HCT116 (cell line): ENCODE data around the gene PLCB1. TPM values are rescaled to one million over a fixed set of nuclear protein-coding genes. Genes with fewer than 3 reads are reported as not detected.

Experiments
- ATAC-seq: fragments of 200-7000 bp; cut with Tn5 transposase; 2 replicates; pipeline ENCODE4 v1.9.1; 2020; ENCODE audit warnings: mild to moderate bottlenecking, moderate library complexity
- BruUV-seq: library from RNA; stranded (reverse); fragments of 400-500 nt; replicated peaks from 2 replicates; lab custom pipeline; 2021; lab: Mats Ljungman, UMichigan
- CTCF ChIA-PET: fragments of 300-600 bp; sonication (Branson Sonifier 250); formaldehyde crosslinking; loops from one replicate; lab custom pipeline; 2021; ENCODE audit warnings: antibody characterized with exemption; lab: Charles Lee
- POLR2A ChIA-PET: fragments of 300-600, 350-600 bp; sonication (Branson Sonifier 250); formaldehyde crosslinking; loops from one replicate; lab custom pipeline; 2021; ENCODE audit warnings: antibody characterized with exemption; lab: Charles Lee
- RAD21 ChIA-PET, 2 experiments: fragments of 300-600 bp; sonication (Branson Sonifier 250); formaldehyde crosslinking; loops; one replicate each; lab custom pipeline; 2023; ENCODE audit warnings: low total read pairs in 2 of 2; ENCODE audit not compliant: uncharacterized antibody in 2 of 2, unreplicated experiment in 2 of 2, low non-redundant PET in 1 of 2; lab: Charles Lee
- DNase-seq: peaks from one replicate; pipeline ENCODE4 v3.0.0-alpha.2; 2010; ENCODE audit warnings: low read depth, low spot score
- H2AFZ ChIP-seq: fragments of 200-600 bp; shearing (Covaris generic), sonication (generic); 2 replicates; pipeline ENCODE4 v1.6.1; 2017; ENCODE audit warnings: low read depth, mixed run types, mixed read lengths, antibody characterized with exemption, low read length; ENCODE audit not compliant: poor library complexity, severe bottlenecking
- H3K27ac ChIP-seq: 2 replicates; pipeline ENCODE4 v1.5.1; 2012; ENCODE audit warnings: low read depth, low read length
- H3K27me3 ChIP-seq: fragments of 200-600 bp; sonication (generic); 2 replicates; pipeline ENCODE4 v1.6.1; 2016; ENCODE audit warnings: mixed run types, low read length, mixed read lengths; ENCODE audit not compliant: insufficient read depth
- H3K36me3 ChIP-seq, 2 experiments: fragments of 200-500 bp in 1 of 2; fragments of 200-600 bp in 1 of 2; sonication (Bioruptor generic) in 1 of 2; sonication (generic) in 1 of 2; 2 replicates each; pipeline versions ENCODE4 v1.5.1 to v1.6.1; 2014 to 2016; ENCODE audit warnings: low read length in 2 of 2, inconsistent platforms in 1 of 2, mixed read lengths in 1 of 2, mixed run types in 1 of 2; ENCODE audit not compliant: insufficient read depth in 2 of 2, control insufficient read depth in 1 of 2
- H3K4me1 ChIP-seq, 2 experiments: fragments of 200-600 bp in 1 of 2; sonication (generic) in 1 of 2; 2 replicates each; pipeline versions ENCODE4 v1.5.1 to v1.6.1; 2012 to 2017; ENCODE audit warnings: low read length in 2 of 2, inconsistent platforms in 1 of 2, mild to moderate bottlenecking in 1 of 2, mixed read lengths in 1 of 2, mixed run types in 1 of 2, moderate library complexity in 1 of 2; ENCODE audit not compliant: insufficient read depth in 2 of 2, control insufficient read depth in 1 of 2
- H3K4me2 ChIP-seq: fragments of 200-600 bp; sonication (generic); 2 replicates; pipeline ENCODE4 v1.6.1; 2017; ENCODE audit warnings: mixed run types, low read length, mixed read lengths
- H3K4me3 ChIP-seq, 2 experiments: fragments of 200-600 bp in 1 of 2; sonication (generic) in 1 of 2; replicated peaks in 1 of 2; 2 replicates each; pipeline ENCODE4 v1.5.1; 2011 to 2016; ENCODE audit warnings: low read length in 2 of 2, control low read depth in 1 of 2, low read depth in 1 of 2, mild to moderate bottlenecking in 1 of 2, mixed read lengths in 1 of 2, mixed run types in 1 of 2
- H3K79me2 ChIP-seq: fragments of 200-600 bp; sonication (generic); 2 replicates; pipeline ENCODE4 v1.6.1; 2017; ENCODE audit warnings: mild to moderate bottlenecking, mixed run types, low read length, moderate library complexity, mixed read lengths; ENCODE audit not compliant: insufficient read depth
- H3K9ac ChIP-seq: fragments of 200-600 bp; sonication (generic); 2 replicates; pipeline ENCODE4 v1.6.1; 2016; ENCODE audit warnings: low read length, mixed read lengths
- H3K9me2 ChIP-seq: fragments of 200-600 bp; sonication (generic), shearing (Covaris generic); 2 replicates; pipeline ENCODE4 v1.6.1; 2017; ENCODE audit warnings: mixed run types, mild to moderate bottlenecking, moderate library complexity; ENCODE audit not compliant: insufficient read depth
- H3K9me3 ChIP-seq, 2 experiments: fragments of 200-500 bp in 1 of 2; fragments of 200-600 bp in 1 of 2; sonication (Bioruptor generic) in 1 of 2; sonication (generic) in 1 of 2; 2 replicates each; pipeline ENCODE4 v1.6.1; 2014 to 2017; ENCODE audit warnings: low read length in 2 of 2, mixed read lengths in 2 of 2, inconsistent platforms in 1 of 2, low read depth in 1 of 2, mild to moderate bottlenecking in 1 of 2, mixed run types in 1 of 2, moderate library complexity in 1 of 2; ENCODE audit not compliant: control insufficient read depth in 1 of 2, insufficient read depth in 1 of 2
- H4K20me1 ChIP-seq: fragments of 200-600 bp; sonication (generic), shearing (Covaris generic); 2 replicates; pipeline ENCODE4 v1.6.1; 2017; ENCODE audit warnings: mixed run types, mild to moderate bottlenecking, moderate library complexity; ENCODE audit not compliant: insufficient read depth
- CTCF ChIP-seq, 3 experiments: fragments of 200-600 bp in 1 of 3; sonication (generic) in 1 of 3; IDR thresholded peaks in 2 of 3; conservative IDR thresholded peaks in 1 of 3; 2 replicates each; pipeline ENCODE4 v1.5.1; 2012 to 2017; ENCODE audit warnings: low read depth in 2 of 3, low read length in 2 of 3, antibody characterized with exemption in 1 of 3, borderline replicate concordance in 1 of 3, control low read depth in 1 of 3, mild to moderate bottlenecking in 1 of 3, mixed read lengths in 1 of 3, mixed run types in 1 of 3, moderate library complexity in 1 of 3; ENCODE audit not compliant: insufficient read depth in 1 of 3
- ELF1 ChIP-seq: IDR thresholded peaks from 2 replicates; pipeline ENCODE4 v1.6.1; 2012; ENCODE audit warnings: low read depth, borderline replicate concordance
- EZH2phosphoT487 ChIP-seq: fragments of 200-600 bp; IDR thresholded peaks from 2 replicates; pipeline ENCODE4 v1.6.1; 2018; ENCODE audit warnings: antibody characterized with exemption, borderline replicate concordance
- FOSL1 ChIP-seq: IDR thresholded peaks from 2 replicates; pipeline ENCODE4 v1.6.1; 2012; ENCODE audit warnings: low read depth
- JUND ChIP-seq: IDR thresholded peaks from 2 replicates; pipeline ENCODE4 v1.6.1; 2012
- RAD21 ChIP-seq: IDR thresholded peaks from 2 replicates; pipeline ENCODE4 v1.6.1; 2012; ENCODE audit warnings: low read depth, mild to moderate bottlenecking
- SIN3A ChIP-seq: IDR thresholded peaks from 2 replicates; pipeline ENCODE4 v1.6.1; 2012; ENCODE audit warnings: low read depth
- SRF ChIP-seq: IDR thresholded peaks from 2 replicates; pipeline ENCODE4 v1.6.1; 2012; ENCODE audit warnings: low read depth
- TCF7L2 ChIP-seq: IDR thresholded peaks from 2 replicates; pipeline ENCODE4 v1.7.0; 2011; ENCODE audit warnings: borderline replicate concordance, inconsistent platforms; ENCODE audit not compliant: insufficient read depth, insufficient read length; ENCODE audit errors: extremely low read depth
- ZFX ChIP-seq: fragments of 450-650 bp; IDR thresholded peaks from 2 replicates; pipeline ENCODE4 v1.6.1; 2017
- ZNF274 ChIP-seq: fragments of 200-500 bp; sonication (Bioruptor generic); IDR thresholded peaks from 2 replicates; pipeline ENCODE4 v1.6.1; 2014; ENCODE audit warnings: mild to moderate bottlenecking, low read depth, low read length, inconsistent platforms
- intact Hi-C: fragments of 100-400 bp; cut with micrococcal nuclease; formaldehyde crosslinking; loops from 2 replicates; pipeline ENCODE4 v1.10.0; 2022
- total RNA-seq: library from RNA; stranded (reverse); gene quantifications from one replicate; pipeline ENCODE4 v1.2.1, GENCODE V29; 2021; ENCODE audit not compliant: unreplicated experiment
- TF ChIP-seq, protein P1 (sequence below): IDR thresholded peaks from 2 replicates; pipeline ENCODE4 v1.6.1; 2012
- TF ChIP-seq, protein P2 (sequence below): IDR thresholded peaks from 2 replicates; pipeline ENCODE4 v1.6.1; 2011; ENCODE audit warnings: mild to moderate bottlenecking, low read length, moderate library complexity; ENCODE audit not compliant: insufficient replicate concordance; ENCODE audit errors: extremely low read depth

PLCB1 gene
- total RNA-seq, 1 experiment from 2014 or later = 15.8 TPM

DNA sequence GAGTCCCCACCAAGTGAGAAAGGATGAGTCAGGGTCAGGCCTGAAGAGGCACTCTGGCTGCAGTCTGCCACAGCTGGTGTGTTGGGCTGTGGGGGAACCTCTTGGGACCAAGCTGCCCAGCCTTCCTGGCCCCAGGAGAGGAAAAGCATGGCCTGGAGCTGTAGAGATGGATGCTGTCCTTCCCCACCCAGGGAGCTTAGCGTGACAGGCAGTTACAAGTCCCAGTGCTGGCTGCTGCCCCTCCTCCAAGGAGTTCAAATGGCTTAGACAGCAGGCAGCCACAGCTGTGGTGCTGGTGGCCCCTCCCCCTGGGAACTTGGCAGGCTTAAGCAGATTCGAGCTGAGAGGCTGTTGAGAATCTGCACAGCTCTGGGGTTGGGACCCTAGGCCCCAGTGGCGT, 253.2 kb downstream of the PLCB1 start:
- no peak overlapping the region for H2AFZ ChIP-seq
- ChIA-PET CTCF (no interaction called here), RAD21 (no interaction called here), POLR2A (no interaction called here)
- H3K4me1 ChIP-seq = no peaks in the 10 kb centered on the region
- no peak overlapping the region for H3K27ac ChIP-seq
- no peaks in the 10 kb centered on the region for H3K27me3 ChIP-seq
- no peaks in the 10 kb centered on the region for H3K9me2 ChIP-seq
- TF ChIP-seq EZH2phosphoT487 = no peak
- no peak for TF ChIP-seq SRF
- TF ChIP-seq ELF1 = no peak
- no peak for TF ChIP-seq FOSL1
- TF ChIP-seq, protein P1, sequence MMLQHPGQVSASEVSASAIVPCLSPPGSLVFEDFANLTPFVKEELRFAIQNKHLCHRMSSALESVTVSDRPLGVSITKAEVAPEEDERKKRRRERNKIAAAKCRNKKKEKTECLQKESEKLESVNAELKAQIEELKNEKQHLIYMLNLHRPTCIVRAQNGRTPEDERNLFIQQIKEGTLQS = no peak
- TF ChIP-seq, protein P2, sequence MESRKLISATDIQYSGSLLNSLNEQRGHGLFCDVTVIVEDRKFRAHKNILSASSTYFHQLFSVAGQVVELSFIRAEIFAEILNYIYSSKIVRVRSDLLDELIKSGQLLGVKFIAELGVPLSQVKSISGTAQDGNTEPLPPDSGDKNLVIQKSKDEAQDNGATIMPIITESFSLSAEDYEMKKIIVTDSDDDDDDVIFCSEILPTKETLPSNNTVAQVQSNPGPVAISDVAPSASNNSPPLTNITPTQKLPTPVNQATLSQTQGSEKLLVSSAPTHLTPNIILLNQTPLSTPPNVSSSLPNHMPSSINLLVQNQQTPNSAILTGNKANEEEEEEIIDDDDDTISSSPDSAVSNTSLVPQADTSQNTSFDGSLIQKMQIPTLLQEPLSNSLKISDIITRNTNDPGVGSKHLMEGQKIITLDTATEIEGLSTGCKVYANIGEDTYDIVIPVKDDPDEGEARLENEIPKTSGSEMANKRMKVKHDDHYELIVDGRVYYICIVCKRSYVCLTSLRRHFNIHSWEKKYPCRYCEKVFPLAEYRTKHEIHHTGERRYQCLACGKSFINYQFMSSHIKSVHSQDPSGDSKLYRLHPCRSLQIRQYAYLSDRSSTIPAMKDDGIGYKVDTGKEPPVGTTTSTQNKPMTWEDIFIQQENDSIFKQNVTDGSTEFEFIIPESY = no peak
- TF ChIP-seq SIN3A = no peak
- no peak for TF ChIP-seq TCF7L2
- no peak for TF ChIP-seq RAD21
- no peak for TF ChIP-seq ZNF274
- TF ChIP-seq ZFX = no peak
- TF ChIP-seq CTCF (IDR thresholded peaks at IDR 0.05 in 2 of 3, conservative IDR thresholded peaks at IDR 0.05 in 1 of 3; ENCODE audit: borderline replicate concordance in 1 of 3, insufficient read depth in 1 of 3, low read depth in 2 of 3, low read length in 2 of 3) = no peak
- no peak for TF ChIP-seq JUND
- H3K9ac ChIP-seq = no peak overlapping the region
- intact Hi-C loops = no loop called here
- H3K79me2 ChIP-seq = no peaks in the 10 kb centered on the region
- no peaks in the 10 kb centered on the region for H3K9me3 ChIP-seq
- H3K4me3 ChIP-seq = no peak overlapping the region
- BruUV-seq = no TSS peak
- ATAC-seq = no peak
- no peak overlapping the region for H3K4me2 ChIP-seq
- H4K20me1 ChIP-seq = no peaks in the 10 kb centered on the region
- H3K36me3 ChIP-seq = no peaks in the 10 kb centered on the region
- no peak for DNase-seq
